Measurements from ENCODE around the gene KRTAP2-4.

- TF ChIP-seq POLR2AphosphoS5 (IDR thresholded peaks at IDR 0.05; ENCODE audit: insufficient read depth, low read depth, low read length), result no peak
- no peak for TF ChIP-seq POLR2A (IDR thresholded peaks at IDR 0.05; ENCODE audit: low read depth, low read length)
- no peak for TF ChIP-seq EZH2 (IDR thresholded peaks at IDR 0.05; ENCODE audit: borderline replicate concordance, low read depth, low read length, severe bottlenecking)
- no peak for TF ChIP-seq FOS (IDR thresholded peaks at IDR 0.05; ENCODE audit: borderline replicate concordance, insufficient read depth, low read length)
- TF ChIP-seq, protein P1, sequence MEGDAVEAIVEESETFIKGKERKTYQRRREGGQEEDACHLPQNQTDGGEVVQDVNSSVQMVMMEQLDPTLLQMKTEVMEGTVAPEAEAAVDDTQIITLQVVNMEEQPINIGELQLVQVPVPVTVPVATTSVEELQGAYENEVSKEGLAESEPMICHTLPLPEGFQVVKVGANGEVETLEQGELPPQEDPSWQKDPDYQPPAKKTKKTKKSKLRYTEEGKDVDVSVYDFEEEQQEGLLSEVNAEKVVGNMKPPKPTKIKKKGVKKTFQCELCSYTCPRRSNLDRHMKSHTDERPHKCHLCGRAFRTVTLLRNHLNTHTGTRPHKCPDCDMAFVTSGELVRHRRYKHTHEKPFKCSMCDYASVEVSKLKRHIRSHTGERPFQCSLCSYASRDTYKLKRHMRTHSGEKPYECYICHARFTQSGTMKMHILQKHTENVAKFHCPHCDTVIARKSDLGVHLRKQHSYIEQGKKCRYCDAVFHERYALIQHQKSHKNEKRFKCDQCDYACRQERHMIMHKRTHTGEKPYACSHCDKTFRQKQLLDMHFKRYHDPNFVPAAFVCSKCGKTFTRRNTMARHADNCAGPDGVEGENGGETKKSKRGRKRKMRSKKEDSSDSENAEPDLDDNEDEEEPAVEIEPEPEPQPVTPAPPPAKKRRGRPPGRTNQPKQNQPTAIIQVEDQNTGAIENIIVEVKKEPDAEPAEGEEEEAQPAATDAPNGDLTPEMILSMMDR (IDR thresholded peaks at IDR 0.05; ENCODE audit: extremely low read depth in 1 of 2, insufficient read depth in 1 of 2, low read depth in 1 of 2, low read length in 2 of 2), result no peak
- no peak for TF ChIP-seq MAX (IDR thresholded peaks at IDR 0.05; ENCODE audit: insufficient read depth, insufficient read length)
- no peak for TF ChIP-seq JUN (IDR thresholded peaks at IDR 0.05; ENCODE audit: borderline replicate concordance, insufficient read depth, insufficient read length, low read depth)
- no peak for TF ChIP-seq MYC (IDR thresholded peaks at IDR 0.05; ENCODE audit: low read depth, low read length)
- no peak for TF ChIP-seq GATA2 (IDR thresholded peaks at IDR 0.05; ENCODE audit: insufficient read depth, insufficient read length, low read depth, low read length)
Observed at GRCh38 chr17:41065829-41066624, at the start of gene KRTAP2-4.
